Activated CD4-positive, alpha-beta T cell treated with anti-CD3 and anti-CD28 coated beads for 48 hours (primary cell): ENCODE results near the gene SH3RF2.

Experiments
- DNase-seq: peaks from one replicate; pipeline ENCODE4 v3.0.0-alpha.2; 2020

Gene SH3RF2

DNA sequence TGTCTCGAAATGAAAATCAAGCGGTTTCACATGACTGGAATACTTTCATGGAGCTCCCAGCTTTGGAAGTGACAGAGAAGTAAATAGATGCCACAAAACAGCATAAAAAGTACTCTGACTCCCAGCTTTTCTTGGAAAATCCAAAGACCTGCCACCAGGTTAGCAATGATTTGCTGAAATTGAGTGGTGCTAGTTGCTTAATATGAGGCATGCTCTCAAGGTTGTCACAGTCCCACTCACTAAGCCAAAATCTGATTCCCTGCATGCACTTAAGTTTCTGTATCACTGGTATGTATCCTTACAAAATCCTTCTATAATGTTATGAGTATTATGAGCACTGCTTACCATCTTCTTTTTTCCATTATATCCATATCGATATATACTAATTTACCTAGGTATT lies 13.0 kb upstream of the SH3RF2 start:
- no peak for DNase-seq

DNA sequence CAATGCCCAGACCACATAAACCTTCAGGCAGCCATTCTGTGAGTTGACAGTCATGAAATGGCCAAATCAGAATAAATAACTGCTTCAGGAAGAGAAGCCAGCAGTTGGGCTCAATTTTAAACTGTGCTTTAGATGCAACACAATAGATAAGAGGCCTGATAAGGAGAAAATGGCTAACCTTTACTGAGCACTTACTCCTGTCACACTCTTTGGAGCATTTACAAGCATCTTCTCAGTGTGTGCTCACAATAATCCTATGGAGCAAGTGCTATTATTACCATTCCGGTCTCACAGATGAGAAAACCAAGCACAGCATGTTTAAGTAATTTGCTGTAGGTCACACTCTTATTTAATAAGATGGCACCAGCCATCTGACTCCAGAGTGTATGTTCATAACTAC lies 11.5 kb upstream of the SH3RF2 start:
- no peak for DNase-seq

- no peak for DNase-seq
These were observed 11.0 kb upstream of the SH3RF2 start for GRCh38 chr5:145925353-145925752.

DNA sequence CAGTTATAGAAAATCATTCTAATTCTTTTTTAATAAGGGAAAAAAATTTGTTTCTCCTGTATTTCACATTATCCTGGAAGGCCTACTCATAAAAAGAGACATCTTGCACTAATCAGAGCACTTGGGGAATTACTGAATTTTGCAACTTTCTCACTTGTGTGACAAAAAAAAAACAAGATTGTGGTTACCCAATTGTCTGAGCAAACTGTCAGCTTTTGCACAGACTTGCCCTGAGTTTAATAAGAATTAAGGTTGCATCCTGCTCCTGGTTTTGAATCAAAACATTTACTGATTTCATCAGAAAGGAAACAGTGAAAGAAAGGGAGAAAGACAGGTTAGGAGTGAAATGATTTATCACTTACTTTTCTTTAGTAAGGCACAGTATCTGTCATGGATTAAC lies 10.6 kb upstream of the SH3RF2 start:
- DNase-seq, result no peak

DNA sequence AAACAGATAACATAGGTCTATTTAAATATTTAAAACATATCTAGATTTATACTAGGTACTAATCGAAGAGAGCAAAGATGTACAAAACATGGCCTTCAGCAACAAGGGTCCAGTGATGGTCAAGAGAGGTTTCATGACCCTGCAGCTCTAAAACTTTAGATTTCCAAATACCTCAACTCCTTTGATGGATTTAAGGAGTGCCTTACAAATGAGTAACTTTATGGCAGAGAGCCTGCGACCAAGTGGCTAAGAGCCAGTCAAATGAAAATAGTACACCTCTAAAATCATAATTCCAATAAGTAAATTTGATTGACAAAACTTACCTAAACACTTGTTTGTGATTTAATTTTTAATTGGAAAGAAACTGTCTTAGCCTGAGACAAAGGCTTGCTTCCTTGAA lies 4.7 kb upstream of the SH3RF2 start:
- DNase-seq, result no peak

DNA sequence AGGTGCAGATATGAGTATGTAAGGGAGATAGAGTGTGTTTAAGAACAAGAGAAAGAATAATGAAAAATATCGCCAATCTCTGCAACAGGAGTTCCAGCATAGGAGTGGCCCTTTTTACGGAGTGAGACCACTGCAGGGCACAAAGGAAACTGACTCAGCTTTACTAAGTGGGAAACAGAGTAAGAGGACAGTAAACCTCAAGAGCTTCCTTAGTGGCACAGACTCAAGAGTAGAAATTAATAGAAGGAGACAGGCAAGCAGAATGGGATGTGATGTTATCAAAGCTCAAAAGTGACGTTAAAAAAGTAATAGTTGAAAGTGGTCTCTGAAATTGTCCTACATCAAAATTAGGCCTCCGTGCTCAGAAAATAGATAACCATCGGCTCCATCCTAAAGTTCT lies 2.1 kb upstream of the SH3RF2 start:
- DNase-seq, result no peak

GRCh38 chr5:145937432-145938250 lies 1.3 kb downstream of the SH3RF2 start:
- peak; percentile 28 for DNase-seq

GRCh38 chr5:145938776-145939539 lies 2.6 kb downstream of the SH3RF2 start:
- no peak for DNase-seq

DNA sequence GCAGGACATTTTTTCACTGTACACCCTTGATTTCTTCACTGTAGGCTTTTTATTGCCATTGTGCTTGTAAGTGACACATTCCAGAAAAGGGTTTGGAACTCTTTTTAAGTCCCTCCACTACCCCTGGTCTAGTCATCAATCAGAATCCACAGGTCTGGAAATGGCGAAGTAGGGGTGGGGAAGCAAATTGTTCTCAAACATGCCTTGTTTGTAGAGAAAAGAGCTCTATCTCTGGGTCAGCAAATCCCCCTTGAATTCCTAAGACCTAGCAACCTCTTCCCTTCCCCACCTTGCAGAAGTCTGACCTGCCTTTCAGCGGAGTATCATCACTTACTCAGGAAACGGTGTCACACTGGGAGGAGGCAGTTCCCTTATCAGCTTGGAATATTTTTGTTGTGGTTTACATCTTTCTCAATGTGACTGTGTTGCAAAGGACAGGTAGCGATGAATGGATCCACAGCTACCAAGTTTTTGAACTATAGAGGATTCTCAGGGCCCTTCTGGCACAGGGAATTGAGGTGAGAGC lies 3.2 kb downstream of the SH3RF2 start:
- DNase-seq, result no peak

- DNase-seq, result no peak
These were observed 4.7 kb downstream of the SH3RF2 start for GRCh38 chr5:145941096-145941447.

GRCh38 chr5:145941448-145942130 lies 5.2 kb downstream of the SH3RF2 start:
- no peak for DNase-seq

- DNase-seq, result no peak
These were observed 5.8 kb downstream of the SH3RF2 start for GRCh38 chr5:145942201-145942600.

GRCh38 chr5:145942749-145943148 lies 6.4 kb downstream of the SH3RF2 start:
- DNase-seq, result no peak

GRCh38 chr5:145943674-145944121 lies 7.3 kb downstream of the SH3RF2 start:
- DNase-seq, result no peak

DNA sequence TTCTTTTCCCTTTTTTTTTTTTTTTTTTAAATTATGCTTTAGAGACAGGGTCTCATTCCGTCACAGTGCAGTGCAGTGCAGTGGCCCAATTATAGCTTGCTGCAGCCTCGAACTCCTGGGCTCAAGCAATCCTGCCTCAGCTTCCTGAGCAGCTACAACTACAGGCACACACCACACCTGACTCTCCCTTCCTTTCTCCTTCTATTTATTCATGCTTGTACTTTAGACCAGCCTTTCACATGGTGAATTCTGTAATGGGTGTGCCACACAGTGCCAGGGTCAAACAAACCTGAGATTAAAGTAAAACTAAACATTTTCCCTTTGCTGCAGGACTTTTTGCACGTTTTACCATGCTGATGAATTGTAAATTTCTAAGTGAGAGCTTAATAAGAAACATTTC lies 8.0 kb downstream of the SH3RF2 start:
- no peak for DNase-seq

DNA sequence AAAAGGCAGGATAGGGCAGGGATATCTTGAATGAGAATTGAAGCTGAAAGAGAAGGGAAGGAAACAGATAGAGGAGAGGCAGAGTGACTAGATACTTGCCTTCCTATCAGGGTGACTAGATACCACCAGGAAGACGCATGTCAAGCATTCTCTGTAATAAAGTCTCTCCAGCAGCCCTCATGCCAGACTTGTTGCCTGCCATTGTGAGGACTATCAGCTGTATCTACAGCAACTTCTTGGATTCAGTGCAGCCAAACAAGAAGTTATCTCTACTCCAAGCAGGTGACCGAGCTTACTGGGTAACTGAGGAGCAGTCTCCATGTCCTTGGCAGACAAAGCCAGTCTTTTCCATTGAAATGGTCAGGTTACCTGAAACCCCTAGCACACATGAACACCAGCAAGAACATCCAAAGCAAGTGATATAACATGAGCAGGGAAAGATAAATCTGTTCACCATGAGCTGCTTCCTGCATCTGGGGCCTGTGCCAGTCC lies 9.3 kb downstream of the SH3RF2 start:
- DNase-seq, result no peak

- peak; percentile 34 for DNase-seq
These were observed 9.9 kb downstream of the SH3RF2 start for GRCh38 chr5:145946112-145946861.

DNA sequence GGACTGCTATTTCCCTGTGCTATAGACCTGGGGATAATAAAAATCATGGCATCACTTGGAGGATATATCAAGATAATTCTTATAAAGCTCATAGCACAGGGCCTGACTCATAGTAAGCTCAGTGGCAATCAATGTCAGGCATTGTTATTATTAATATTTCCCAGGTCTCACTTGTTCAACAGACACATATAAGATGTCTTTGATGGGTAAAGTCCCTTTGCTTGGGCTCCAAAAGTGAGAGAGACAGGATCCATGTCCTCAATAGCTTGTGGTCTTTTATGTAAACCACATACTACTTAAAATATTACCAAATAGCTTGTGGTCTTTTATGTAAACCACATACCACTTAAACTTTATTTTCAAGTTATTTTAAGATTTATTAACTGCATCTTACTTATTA lies 11.2 kb downstream of the SH3RF2 start:
- DNase-seq, result no peak

DNA sequence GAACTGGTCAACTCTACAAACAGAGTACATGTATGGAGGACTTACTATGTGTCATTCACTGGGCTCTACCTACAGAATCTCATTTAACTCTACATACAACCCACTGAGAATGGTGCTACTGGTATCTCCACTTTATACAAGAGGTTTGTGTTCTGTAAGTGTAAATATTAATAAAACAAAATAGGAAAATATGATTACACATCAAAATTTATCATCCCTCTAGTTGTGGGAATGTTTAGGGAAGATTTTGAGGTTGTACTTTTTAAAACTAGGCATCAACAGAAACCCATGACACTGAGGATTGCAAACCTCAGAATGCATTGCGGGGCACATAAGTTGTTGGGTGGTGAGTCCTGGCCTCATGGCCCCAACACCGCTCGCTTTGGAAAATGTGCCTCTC lies 11.7 kb downstream of the SH3RF2 start:
- DNase-seq, result no peak

DNA sequence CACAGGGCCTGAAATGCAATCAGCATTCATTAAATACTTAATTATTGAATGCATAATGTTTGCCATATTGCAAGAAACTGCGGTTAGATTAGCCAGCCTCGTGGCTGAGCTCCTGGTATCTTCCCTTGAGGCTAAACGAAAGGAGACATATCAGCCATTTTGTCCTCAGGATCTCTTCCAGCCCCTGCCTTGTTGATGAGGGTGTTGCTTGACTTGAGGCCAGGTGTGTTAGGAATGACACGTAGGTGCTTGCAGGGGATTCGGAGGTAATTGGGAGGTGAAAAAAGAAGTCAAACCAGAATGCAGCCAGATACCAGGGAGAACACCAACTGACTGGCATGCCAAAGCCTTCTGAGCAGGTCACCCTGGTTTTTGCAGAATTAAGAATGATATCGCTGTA lies 12.5 kb downstream of the SH3RF2 start:
- DNase-seq, result no peak

GRCh38 chr5:145949474-145949873 lies 13.1 kb downstream of the SH3RF2 start:
- DNase-seq, result no peak

DNA sequence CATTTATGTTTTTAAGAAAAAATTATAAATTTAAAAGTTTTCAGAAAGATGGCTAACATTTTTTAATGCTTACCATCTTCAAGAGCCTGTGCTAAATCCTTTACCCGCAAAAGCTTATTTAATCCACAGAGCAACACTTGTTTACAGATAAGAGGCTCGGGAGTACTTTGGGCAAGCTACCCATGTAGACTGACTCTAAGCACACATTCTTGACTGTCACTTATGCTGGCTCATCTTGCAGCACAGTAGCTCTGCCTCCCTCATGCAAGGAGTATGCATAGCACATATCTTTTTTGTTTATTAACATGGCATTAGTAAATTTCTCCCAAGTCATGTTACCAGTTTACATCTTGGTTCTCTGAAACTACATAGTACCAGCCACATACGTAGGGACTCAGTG lies 14.7 kb downstream of the SH3RF2 start:
- DNase-seq, result no peak

DNA sequence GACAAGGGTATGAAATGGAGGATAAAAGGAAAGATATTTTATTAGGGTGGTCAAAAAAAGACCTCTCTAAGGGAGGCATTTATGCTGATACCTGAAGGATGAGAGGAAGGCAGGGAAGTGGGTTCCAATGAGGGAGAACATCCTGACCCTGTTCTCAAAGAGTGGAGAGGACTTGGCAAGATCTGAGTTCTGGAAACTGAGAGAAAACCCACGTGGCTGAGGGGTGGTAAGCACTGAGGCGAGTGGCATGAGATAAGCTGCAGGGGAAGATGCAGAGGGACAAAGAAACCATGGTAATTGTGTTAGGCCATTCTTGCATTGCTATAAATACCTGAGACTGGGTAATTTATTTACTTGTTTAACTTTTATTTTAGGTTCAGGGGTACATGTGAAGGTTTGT lies 16.8 kb downstream of the SH3RF2 start:
- no peak for DNase-seq
